ENCODE data around the gene ACTL8. TPM values are rescaled to one million over a fixed set of nuclear protein-coding genes. Genes with fewer than 3 reads are reported as not detected.

ACTL8 gene
- polyA plus RNA-seq, 1 experiment, result not detected

DNA sequence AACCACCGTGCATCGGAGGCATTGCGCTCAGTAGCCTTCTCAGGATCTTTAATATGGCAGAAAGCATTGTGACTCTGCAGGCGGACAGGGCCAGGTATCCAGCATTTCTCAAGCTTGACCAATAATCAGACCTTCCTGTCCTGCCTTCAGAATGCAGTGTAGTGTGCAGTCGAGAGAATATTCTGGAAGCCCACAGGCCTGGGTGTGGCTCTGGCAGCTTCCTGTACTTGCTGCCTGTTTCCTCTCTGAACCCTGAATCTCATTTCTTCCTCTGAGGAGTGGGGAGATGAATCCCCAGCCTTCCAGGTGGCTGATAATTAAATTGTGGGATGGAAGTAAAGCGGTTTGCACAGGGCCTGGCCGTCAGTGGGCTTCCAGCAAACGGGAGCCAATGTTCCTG lies 42.3 kb downstream of the ACTL8 start:
- ChIA-PET POLR2A (no interaction called here), CTCF (no interaction called here)
- Histone ChIP-seq H3K27ac (ENCODE audit: low read depth, low read length) (no peak overlapping the region), H3K9me3 (ENCODE audit: control insufficient read depth, insufficient read depth, low read length) (no peaks in the 10 kb centered on the region), H3K4me3 (ENCODE audit: low read depth, low read length) (no peak overlapping the region), H3K27me3 (ENCODE audit: control insufficient read depth, insufficient read depth, low read length) (peaks cover 10% of the 10 kb centered on the region)
- TF ChIP-seq, protein P1, sequence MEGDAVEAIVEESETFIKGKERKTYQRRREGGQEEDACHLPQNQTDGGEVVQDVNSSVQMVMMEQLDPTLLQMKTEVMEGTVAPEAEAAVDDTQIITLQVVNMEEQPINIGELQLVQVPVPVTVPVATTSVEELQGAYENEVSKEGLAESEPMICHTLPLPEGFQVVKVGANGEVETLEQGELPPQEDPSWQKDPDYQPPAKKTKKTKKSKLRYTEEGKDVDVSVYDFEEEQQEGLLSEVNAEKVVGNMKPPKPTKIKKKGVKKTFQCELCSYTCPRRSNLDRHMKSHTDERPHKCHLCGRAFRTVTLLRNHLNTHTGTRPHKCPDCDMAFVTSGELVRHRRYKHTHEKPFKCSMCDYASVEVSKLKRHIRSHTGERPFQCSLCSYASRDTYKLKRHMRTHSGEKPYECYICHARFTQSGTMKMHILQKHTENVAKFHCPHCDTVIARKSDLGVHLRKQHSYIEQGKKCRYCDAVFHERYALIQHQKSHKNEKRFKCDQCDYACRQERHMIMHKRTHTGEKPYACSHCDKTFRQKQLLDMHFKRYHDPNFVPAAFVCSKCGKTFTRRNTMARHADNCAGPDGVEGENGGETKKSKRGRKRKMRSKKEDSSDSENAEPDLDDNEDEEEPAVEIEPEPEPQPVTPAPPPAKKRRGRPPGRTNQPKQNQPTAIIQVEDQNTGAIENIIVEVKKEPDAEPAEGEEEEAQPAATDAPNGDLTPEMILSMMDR (IDR thresholded peaks at IDR 0.05; ENCODE audit: low read depth, low read length), result no peak
- no peak for DNase-seq (ENCODE audit: low read depth, low spot score)

DNA sequence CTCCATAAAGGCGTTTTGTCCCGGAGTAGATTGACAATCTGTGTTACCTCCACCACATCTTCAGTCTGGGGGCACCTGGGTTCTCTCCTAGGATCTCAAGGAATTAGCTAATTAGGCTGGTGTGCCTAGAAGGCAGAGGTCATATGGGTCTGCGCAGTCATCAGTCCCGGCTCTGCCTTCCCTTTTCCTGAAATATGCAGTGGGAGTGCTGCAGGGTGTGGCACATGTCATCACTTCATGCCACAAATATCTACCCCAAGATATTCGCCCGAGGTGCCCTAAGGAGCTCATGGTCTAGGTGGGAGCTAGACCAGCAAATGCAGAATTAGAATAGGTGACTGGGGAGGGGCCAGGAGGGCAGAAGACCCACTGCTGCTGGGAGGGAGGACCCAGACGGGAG lies 42.9 kb downstream of the ACTL8 start:
- Histone ChIP-seq H3K9me3 (ENCODE audit: control insufficient read depth, insufficient read depth, low read length) (no peaks in the 10 kb centered on the region), H3K4me3 (ENCODE audit: low read depth, low read length) (no peak overlapping the region), H3K27me3 (ENCODE audit: control insufficient read depth, insufficient read depth, low read length) (peaks cover 10% of the 10 kb centered on the region), H3K27ac (ENCODE audit: low read depth, low read length) (no peak overlapping the region)
- CTCF ChIA-PET, result no interaction called here
- TF ChIP-seq, protein P1 (IDR thresholded peaks at IDR 0.05; ENCODE audit: low read depth, low read length), result no peak
- POLR2A ChIA-PET, result no interaction called here
- DNase-seq (ENCODE audit: low read depth, low spot score), result no peak

DNA sequence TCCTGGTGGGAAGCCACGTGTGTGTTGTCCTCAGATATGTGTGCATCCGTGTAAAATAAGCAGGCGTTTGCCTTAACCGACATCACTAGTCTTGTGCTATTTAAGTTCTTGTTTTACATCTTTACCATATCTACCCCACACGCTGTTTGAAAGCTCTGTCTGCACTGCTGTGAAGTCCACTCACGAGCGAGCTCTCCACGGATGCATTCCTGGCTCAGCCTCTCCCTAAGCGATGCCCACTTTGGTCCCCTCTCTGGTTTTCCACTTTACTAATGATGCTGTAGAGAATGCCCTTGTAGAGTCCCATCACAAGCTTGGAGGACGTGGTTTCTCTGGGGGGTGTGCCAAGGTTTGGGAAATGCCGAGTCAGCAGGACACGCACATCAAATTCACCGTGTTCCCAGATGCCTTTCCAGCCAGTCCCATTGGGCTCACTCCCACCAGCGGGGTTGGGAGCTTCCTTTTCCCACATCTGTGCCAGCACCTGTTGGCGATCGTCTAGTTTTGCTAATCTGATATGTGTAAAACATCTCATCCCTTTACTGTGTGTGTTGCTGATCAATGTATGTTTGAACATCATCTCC lies 43.8 kb downstream of the ACTL8 start:
- no peak overlapping the region for H3K4me3 ChIP-seq (ENCODE audit: low read depth, low read length)

DNA sequence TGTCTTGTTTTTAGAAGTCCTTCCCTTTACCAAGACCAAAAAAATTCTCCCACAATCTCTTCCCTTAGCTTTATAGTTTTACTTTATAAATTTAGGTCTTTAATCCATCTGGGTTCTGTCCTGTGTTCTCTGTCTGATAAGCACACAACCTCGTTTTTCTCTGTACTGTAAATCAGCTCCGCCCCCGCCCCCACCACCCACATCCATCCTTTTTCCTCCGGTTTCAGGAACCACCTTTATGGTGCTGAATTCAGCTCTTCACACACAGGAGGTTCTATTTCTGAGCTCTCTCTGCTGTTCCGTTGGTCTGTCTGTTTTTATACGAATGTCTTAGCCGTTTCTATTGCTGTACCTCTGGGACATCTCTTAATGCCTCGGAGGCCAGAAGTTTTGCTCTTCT lies 44.5 kb downstream of the ACTL8 start:
- Histone ChIP-seq H3K4me3 (ENCODE audit: low read depth, low read length) (no peak overlapping the region), H3K27ac (ENCODE audit: low read depth, low read length) (no peak overlapping the region), H3K27me3 (ENCODE audit: control insufficient read depth, insufficient read depth, low read length) (peaks cover 4% of the 10 kb centered on the region), H3K9me3 (ENCODE audit: control insufficient read depth, insufficient read depth, low read length) (no peaks in the 10 kb centered on the region)
- ChIA-PET CTCF (no interaction called here), POLR2A (no interaction called here)
- TF ChIP-seq, protein P1 (IDR thresholded peaks at IDR 0.05; ENCODE audit: low read depth, low read length), result no peak
- no peak for DNase-seq (ENCODE audit: low read depth, low spot score)

More for the DNA sequence above, 43.8 kb downstream of the ACTL8 start:
- no peaks in the 10 kb centered on the region for H3K9me3 ChIP-seq (ENCODE audit: control insufficient read depth, insufficient read depth, low read length)
- H3K27me3 ChIP-seq (ENCODE audit: control insufficient read depth, insufficient read depth, low read length), result peaks cover 7% of the 10 kb centered on the region
- CTCF ChIA-PET, result no interaction called here
- TF ChIP-seq, protein P1 (IDR thresholded peaks at IDR 0.05; ENCODE audit: low read depth, low read length), result no peak
- no peak overlapping the region for H3K27ac ChIP-seq (ENCODE audit: low read depth, low read length)
- POLR2A ChIA-PET, result no interaction called here
- no peak for DNase-seq (ENCODE audit: low read depth, low spot score)

DNA sequence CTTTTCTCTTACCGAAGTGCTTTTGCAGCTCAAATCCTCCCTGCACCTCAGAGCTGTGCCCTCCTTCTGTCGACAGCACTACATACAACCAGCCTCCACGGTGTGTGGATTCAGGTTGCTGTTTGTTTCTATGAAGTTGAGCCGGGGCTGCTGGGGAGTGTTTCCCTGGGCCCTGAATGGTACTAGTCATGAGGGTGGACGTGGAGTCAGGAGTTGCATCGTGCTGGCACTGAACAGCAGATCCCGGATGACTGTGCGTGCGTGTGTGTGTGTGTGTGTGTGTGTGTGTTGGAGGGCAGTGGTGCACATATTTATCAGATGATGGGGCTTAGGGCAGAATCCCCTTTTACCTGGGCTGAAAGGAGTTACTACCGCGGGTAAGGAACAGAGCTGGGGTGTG lies 47.0 kb downstream of the ACTL8 start:
- H3K27ac ChIP-seq (ENCODE audit: low read depth, low read length), result no peak overlapping the region
- POLR2A ChIA-PET, result interaction anchor here (0.7 kb wide), 1 partner anchor 87 kb away, joined by 3 read pairs; no protein-coding TSS in a partner anchor
- CTCF ChIA-PET, result no interaction called here
- no peaks in the 10 kb centered on the region for H3K9me3 ChIP-seq (ENCODE audit: control insufficient read depth, insufficient read depth, low read length)
- DNase-seq (ENCODE audit: low read depth, low spot score), result no peak
- TF ChIP-seq, protein P1 (IDR thresholded peaks at IDR 0.05; ENCODE audit: low read depth, low read length), result no peak
- H3K27me3 ChIP-seq (ENCODE audit: control insufficient read depth, insufficient read depth, low read length), result peaks cover 5% of the 10 kb centered on the region
- H3K4me3 ChIP-seq (ENCODE audit: low read depth, low read length), result no peak overlapping the region
